ENCODE data around the gene IL17F. TPM values are rescaled to one million over a fixed set of nuclear protein-coding genes. Genes with fewer than 3 reads are reported as not detected.

The IL17F gene
- total RNA-seq, 1 donor from 2014 or later = not detected

DNA sequence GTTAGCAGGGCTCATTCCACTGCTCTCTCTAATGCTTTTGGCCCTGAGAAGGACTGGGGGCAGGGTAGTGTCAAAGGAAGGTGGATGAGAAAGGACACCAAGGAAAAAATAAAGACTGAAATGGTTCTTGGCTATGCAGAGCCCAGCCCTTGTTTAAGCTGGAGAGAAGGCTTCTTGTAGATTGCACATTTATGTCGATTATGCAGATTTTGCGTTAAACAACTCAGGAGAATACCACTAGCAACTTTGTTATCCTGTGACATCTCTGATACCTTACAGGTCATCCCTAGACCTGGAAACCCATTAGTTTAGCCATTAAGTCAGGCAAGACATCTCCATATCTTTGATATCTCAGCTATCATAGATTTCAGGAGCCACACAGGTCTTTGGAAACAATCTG is 11.1 kb upstream of the IL17F start:
- H3K36me3 Mint-ChIP-seq = no peaks in the 10 kb centered on the region
- H3K4me3 Mint-ChIP-seq = no peak overlapping the region
- no peak for DNase-seq (ENCODE audit: extremely low spot score, unreplicated experiment)
- no peaks in the 10 kb centered on the region for H3K9me3 Mint-ChIP-seq
- no peak overlapping the region for H3K27ac Mint-ChIP-seq
- no peak for TF ChIP-seq CTCF (conservative IDR thresholded peaks at IDR 0.05)
- H3K4me1 Mint-ChIP-seq (ENCODE audit: unreplicated experiment) = peaks cover 8% of the 10 kb centered on the region
- H3K27me3 Mint-ChIP-seq = peaks cover 22% of the 10 kb centered on the region

DNA sequence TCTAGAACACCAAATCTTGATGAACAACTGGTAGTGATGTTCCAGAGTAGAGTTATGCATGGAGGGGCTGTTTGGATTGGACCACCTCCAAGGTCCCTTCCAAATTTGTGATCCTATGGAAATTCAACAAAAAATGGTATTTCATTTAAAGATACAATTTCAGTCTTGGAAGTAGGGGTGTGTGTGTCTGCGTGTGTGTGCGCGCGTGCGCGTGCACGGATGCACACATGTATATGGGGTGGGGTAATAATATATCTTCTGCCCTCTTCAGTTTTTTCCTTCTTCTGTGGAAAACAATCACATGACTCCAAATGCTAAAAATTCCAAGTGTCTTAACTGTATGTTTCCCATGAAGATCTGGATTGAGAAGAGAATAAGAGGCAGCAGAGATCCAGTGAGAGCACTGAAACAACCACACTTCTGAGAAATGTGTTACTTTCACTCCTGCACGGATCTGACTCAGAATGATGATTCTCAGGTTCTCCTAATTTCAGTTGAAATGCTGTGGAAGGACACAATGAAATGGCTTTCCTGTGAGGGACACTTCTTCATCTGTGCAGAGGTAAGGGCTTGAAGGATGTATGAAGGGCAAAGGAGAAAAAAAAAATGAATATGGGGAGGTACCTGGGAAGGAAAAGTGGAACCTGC is 10.6 kb upstream of the IL17F start:
- Mint-ChIP-seq H3K9me3 (no peaks in the 10 kb centered on the region), H3K4me1 (ENCODE audit: unreplicated experiment) (peaks cover 8% of the 10 kb centered on the region), H3K27ac (no peak overlapping the region), H3K27me3 (peaks cover 25% of the 10 kb centered on the region), H3K36me3 (no peaks in the 10 kb centered on the region), H3K4me3 (no peak overlapping the region)
- no peak for DNase-seq (ENCODE audit: extremely low spot score, unreplicated experiment)
- no peak for TF ChIP-seq CTCF (conservative IDR thresholded peaks at IDR 0.05)

GRCh38 chr6:52253494-52253893 is 9.2 kb upstream of the IL17F start:
- Mint-ChIP-seq H3K27ac (no peak overlapping the region), H3K4me3 (no peak overlapping the region)

GRCh38 chr6:52251113-52251512 is 6.8 kb upstream of the IL17F start:
- Mint-ChIP-seq H3K36me3 (no peaks in the 10 kb centered on the region), H3K9me3 (no peaks in the 10 kb centered on the region), H3K27ac (no peak overlapping the region), H3K4me1 (ENCODE audit: unreplicated experiment) (peaks cover 8% of the 10 kb centered on the region), H3K27me3 (peaks cover 25% of the 10 kb centered on the region), H3K4me3 (no peak overlapping the region)
- no peak for TF ChIP-seq CTCF (conservative IDR thresholded peaks at IDR 0.05)
- DNase-seq (ENCODE audit: extremely low spot score, unreplicated experiment) = no peak

More at GRCh38 chr6:52253494-52253893, 9.2 kb upstream of the IL17F start:
- peaks cover 25% of the 10 kb centered on the region for H3K27me3 Mint-ChIP-seq
- TF ChIP-seq CTCF (conservative IDR thresholded peaks at IDR 0.05) = no peak
- DNase-seq (ENCODE audit: extremely low spot score, unreplicated experiment) = no peak
- peaks cover 8% of the 10 kb centered on the region for H3K4me1 Mint-ChIP-seq (ENCODE audit: unreplicated experiment)
- no peaks in the 10 kb centered on the region for H3K36me3 Mint-ChIP-seq
- H3K9me3 Mint-ChIP-seq = no peaks in the 10 kb centered on the region

GRCh38 chr6:52249078-52249477 is 4.8 kb upstream of the IL17F start:
- no peak for TF ChIP-seq CTCF (conservative IDR thresholded peaks at IDR 0.05)
- Mint-ChIP-seq H3K27ac (no peak overlapping the region), H3K36me3 (no peaks in the 10 kb centered on the region), H3K4me3 (no peak overlapping the region), H3K27me3 (peaks cover 20% of the 10 kb centered on the region), H3K4me1 (ENCODE audit: unreplicated experiment) (peaks cover 4% of the 10 kb centered on the region), H3K9me3 (no peaks in the 10 kb centered on the region)
- no peak for DNase-seq (ENCODE audit: extremely low spot score, unreplicated experiment)

Data from type B pancreatic cell (in vitro differentiated cells).